Thyroid gland (tissue), 4 donors: ENCODE measurements around the gene IFT81. TPM values are rescaled to one million over a fixed set of nuclear protein-coding genes. Genes with fewer than 3 reads are reported as not detected.
"Not testable (repeated sequence)": the region's sequence is repeated elsewhere in the genome, so short reads cannot be mapped to it uniquely, and the experiment has no call there.

Source experiments
- DNase-seq, 2 donors: peaks; one replicate each; pipeline ENCODE4 v3.0.0-alpha.2; 2019
- H3K27ac ChIP-seq, 3 donors: fragments of 200-600 bp; sonication (generic); 1 replicate in 2 of 3; 2 replicates in 1 of 3; pipeline ENCODE4 v1.5.1; 2016 to 2019; ENCODE audit warnings: mild to moderate bottlenecking in 1 of 3, moderate library complexity in 1 of 3
- H3K27me3 ChIP-seq: fragments of 200-600 bp; sonication (generic); one replicate; pipeline ENCODE4 v1.5.1; 2019
- H3K36me3 ChIP-seq, 2 donors: fragments of 200-600 bp; sonication (generic); one replicate each; pipeline ENCODE4 v1.5.1; 2016 to 2019
- H3K4me1 ChIP-seq, 2 donors: fragments of 200-600 bp; sonication (generic); one replicate each; pipeline ENCODE4 v1.5.1; 2017 to 2019
- H3K4me3 ChIP-seq, 3 donors: fragments of 200-600 bp; sonication (generic); replicated peaks in 1 of 3; 1 replicate in 2 of 3; 2 replicates in 1 of 3; pipeline ENCODE4 v1.5.1; 2016; ENCODE audit warnings: mild to moderate bottlenecking in 1 of 3
- H3K9me3 ChIP-seq: fragments of 200-600 bp; sonication (generic); one replicate; pipeline ENCODE4 v1.5.1; 2017
- CTCF ChIP-seq, 6 experiments: fragments of 200-600 bp in 3 of 6; fragments of 450-650 bp in 3 of 6; sonication (generic) in 3 of 6; IDR thresholded peaks; one replicate each; pipeline ENCODE4 v1.5.1; 2016 to 2019; ENCODE audit warnings: antibody characterized with exemption in 6 of 6, mild to moderate bottlenecking in 2 of 6, inconsistent platforms in 1 of 6, moderate library complexity in 1 of 6
- POLR2A ChIP-seq, 2 donors: fragments of 450-650 bp; IDR thresholded peaks; one replicate each; pipeline ENCODE4 v1.6.1; 2017; ENCODE audit warnings: antibody characterized with exemption in 2 of 2, mild to moderate bottlenecking in 2 of 2, moderate library complexity in 1 of 2
- WGBS, 2 donors: methylation state at CpG; one replicate each; pipeline ENCODE4 v1.1.5; 2017; 5-methylcytosine and 5-hydroxymethylcytosine counted together
- intact Hi-C: fragments of 100-400 bp; cut with DNase I; formaldehyde crosslinking; loops from one replicate; pipeline ENCODE4 v1.15.1; 2023
- total RNA-seq, 4 donors: library from RNA; depleted of rRNA; stranded (reverse); fragments of >200 nt; gene quantifications; one replicate each; pipeline ENCODE4 v1.2.3, GENCODE V29; 2016

The IFT81 gene
- total RNA-seq, 4 donors from 2014 or later: 21.6 to 36.0 (median 29.5) TPM

DNA sequence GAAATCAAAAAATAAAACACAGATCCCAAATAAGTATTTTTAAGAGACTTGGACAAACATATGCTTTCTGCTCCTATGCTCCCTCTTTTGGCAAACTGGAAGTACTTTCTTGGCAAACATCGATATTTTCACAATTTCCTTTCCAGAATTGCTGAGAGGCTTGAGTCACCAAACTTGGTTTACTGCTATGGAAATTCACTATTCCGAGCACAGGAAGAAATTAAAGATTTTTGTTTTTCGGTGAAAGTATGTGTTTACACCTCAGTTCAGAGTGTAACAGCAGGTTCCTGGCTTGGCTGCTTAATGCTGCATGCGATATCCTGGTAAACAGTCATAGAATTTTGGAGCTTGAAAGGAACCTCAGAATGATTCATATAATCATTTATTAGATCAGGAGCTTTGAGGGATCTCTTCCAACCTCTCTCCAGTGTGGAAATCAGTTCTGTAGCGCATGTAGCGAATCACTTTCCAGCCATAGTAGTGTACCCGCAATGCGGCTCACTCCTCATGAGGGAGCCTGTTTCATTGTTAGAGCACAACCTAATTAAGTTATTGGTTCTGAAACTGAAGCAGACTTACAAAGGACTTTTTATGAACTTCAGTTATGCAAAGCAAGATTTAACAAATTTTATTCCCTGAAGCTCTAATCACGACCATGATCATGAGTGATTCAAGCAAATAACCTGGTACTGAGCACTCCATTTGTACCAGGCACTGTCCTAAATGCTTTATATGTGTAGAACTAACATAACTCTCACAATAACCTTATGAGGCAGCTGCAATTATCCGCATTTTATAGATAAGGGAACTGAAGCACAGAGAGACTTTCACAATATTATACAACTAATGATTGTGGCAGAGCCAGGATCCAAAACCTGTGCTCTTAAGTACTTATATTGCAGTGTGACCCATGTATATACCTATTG is 100.5 kb downstream of the IFT81 start:
- no peak overlapping the region for H3K4me3 ChIP-seq
- TF ChIP-seq POLR2A (IDR thresholded peaks at IDR 0.05) (no peak), CTCF (IDR thresholded peaks at IDR 0.05) (peak in 5 of 6 experiments; percentile 31 to 71 (median 64))
- WGBS, 2 donors: 46 to 66% methylated on average over 10 of the region's 10 CpGs
- peak overlapping the region; percentile 30 to 84 (median 48) for H3K27ac ChIP-seq
- intact Hi-C loops: no loop called here
- no peaks in the 10 kb centered on the region for H3K27me3 ChIP-seq
- no peaks in the 10 kb centered on the region for H3K9me3 ChIP-seq
- DNase-seq: no peak
- peaks cover 21 to 35% of the 10 kb centered on the region in 2 donors for H3K4me1 ChIP-seq
- no peaks in the 10 kb centered on the region for H3K36me3 ChIP-seq

GRCh38 chr12:110227138-110227537 is 103.0 kb downstream of the IFT81 start:
- no peak for DNase-seq
- H3K4me1 ChIP-seq: peaks cover 25 to 30% of the 10 kb centered on the region in 2 donors
- TF ChIP-seq POLR2A (IDR thresholded peaks at IDR 0.05) (no peak), CTCF (IDR thresholded peaks at IDR 0.05) (no peak)
- no peak overlapping the region for H3K27ac ChIP-seq
- no peak overlapping the region for H3K4me3 ChIP-seq
- H3K36me3 ChIP-seq: no peaks in the 10 kb centered on the region
- intact Hi-C loops: no loop called here
- WGBS, 2 donors: 98 to 100% methylated on average over 3 of the region's 3 CpGs
- H3K9me3 ChIP-seq: no peaks in the 10 kb centered on the region
- no peaks in the 10 kb centered on the region for H3K27me3 ChIP-seq

GRCh38 chr12:110228348-110228747 is 104.2 kb downstream of the IFT81 start:
- 95 to 96% methylated on average over 4 of the region's 4 CpGs for WGBS, 2 donors
- DNase-seq, H3K36me3 ChIP-seq, H3K4me3 ChIP-seq, H3K27ac ChIP-seq, H3K9me3 ChIP-seq, H3K27me3 ChIP-seq, intact Hi-C loops: not testable (repeated sequence)
- peaks cover 15 to 23% of the 10 kb centered on the region in 2 donors for H3K4me1 ChIP-seq

GRCh38 chr12:110228756-110229155 is 104.6 kb downstream of the IFT81 start:
- intact Hi-C loops: no loop called here

DNA sequence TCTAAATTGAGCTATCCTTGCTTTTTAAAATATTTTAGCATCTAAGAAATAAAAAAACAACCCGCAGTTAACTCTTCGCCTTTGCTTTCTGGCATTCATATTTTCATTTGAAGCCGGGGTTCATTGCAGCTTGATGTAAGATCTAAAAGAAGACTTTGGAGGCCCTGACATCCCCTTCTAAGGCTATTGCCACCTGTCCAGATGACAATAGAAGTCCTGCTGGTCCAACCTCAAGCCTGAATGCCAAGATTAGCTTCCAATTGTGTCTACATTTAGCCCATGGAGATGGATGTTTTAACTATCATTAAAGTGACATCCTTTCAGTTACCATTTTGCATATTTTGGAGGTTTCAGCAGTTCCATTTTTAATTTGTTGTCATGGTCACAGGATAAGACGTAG is 105.3 kb downstream of the IFT81 start:
- Histone ChIP-seq H3K4me1 (peaks cover 8 to 16% of the 10 kb centered on the region in 2 donors), H3K36me3 (no peaks in the 10 kb centered on the region), H3K9me3 (no peaks in the 10 kb centered on the region), H3K4me3 (no peak overlapping the region), H3K27me3 (no peaks in the 10 kb centered on the region), H3K27ac (no peak overlapping the region)
- no peak for DNase-seq
- intact Hi-C loops: no loop called here
- WGBS, 2 donors: 97 to 98% methylated on average over 4 of the region's 4 CpGs
- TF ChIP-seq POLR2A (IDR thresholded peaks at IDR 0.05) (no peak), CTCF (IDR thresholded peaks at IDR 0.05) (no peak)

More at GRCh38 chr12:110228756-110229155, 104.6 kb downstream of the IFT81 start:
- H3K27me3 ChIP-seq: no peaks in the 10 kb centered on the region
- TF ChIP-seq POLR2A (IDR thresholded peaks at IDR 0.05) (no peak), CTCF (IDR thresholded peaks at IDR 0.05) (no peak)
- no peaks in the 10 kb centered on the region for H3K9me3 ChIP-seq
- WGBS, 2 donors: 73 to 77% methylated on average over 1 of the region's 1 CpG
- no peak overlapping the region for H3K27ac ChIP-seq
- H3K4me1 ChIP-seq: peaks cover 12 to 22% of the 10 kb centered on the region in 2 donors
- no peak for DNase-seq
- no peaks in the 10 kb centered on the region for H3K36me3 ChIP-seq
- H3K4me3 ChIP-seq: no peak overlapping the region
